Activated CD4-positive, CD25-positive, alpha-beta regulatory T cell treated with anti-CD3 and anti-CD28 coated beads, Interleukin-2, amount 50 U/mL, for 72 hours (primary cell): ENCODE data around the gene GDF9.
"Not testable (repeated sequence)": the region's sequence is repeated elsewhere in the genome, so short reads cannot be mapped to it uniquely, and the experiment has no call there.

Experiments
- DNase-seq: peaks from one replicate; pipeline ENCODE4 v3.0.0; 2021

The GDF9 gene

DNA sequence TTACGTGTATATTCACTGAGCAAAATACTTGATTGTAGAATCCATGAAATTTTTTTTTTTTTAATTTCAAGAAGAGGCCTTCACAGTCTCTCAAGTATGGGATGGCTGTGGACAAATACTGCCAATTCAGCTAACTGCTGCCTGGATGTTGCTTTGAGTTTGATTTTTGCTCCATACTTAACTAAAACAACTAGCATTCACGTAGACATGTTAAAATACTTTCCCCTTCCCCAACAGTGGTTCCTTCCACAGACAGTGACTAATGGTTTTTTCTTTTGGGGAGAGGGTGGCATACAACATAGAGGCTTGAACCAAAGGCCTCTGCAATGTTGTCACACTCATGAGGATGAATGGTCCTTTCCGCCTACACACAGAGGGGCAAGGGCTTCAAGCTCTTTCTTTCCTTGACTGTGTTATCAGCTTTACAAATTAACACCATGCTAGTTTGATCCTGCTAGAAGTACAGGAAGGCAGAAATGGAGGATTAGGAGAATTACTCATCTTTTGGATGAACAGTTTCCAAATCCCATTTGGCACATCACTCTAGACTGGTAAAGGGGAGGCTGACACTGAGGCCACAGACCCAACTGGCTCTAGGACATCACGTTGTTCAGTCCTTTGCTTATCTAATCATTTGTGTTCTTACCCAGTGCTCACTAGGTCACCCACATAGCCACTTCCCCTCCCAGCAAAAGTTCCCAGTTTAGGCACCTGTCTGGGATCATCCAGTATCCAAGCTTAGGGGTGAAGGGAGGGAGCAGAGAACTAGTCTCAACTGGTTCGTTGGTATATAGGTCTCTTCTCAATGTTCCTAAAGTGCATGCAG, 5.4 kb upstream of the GDF9 start:
- DNase-seq: no peak

DNA sequence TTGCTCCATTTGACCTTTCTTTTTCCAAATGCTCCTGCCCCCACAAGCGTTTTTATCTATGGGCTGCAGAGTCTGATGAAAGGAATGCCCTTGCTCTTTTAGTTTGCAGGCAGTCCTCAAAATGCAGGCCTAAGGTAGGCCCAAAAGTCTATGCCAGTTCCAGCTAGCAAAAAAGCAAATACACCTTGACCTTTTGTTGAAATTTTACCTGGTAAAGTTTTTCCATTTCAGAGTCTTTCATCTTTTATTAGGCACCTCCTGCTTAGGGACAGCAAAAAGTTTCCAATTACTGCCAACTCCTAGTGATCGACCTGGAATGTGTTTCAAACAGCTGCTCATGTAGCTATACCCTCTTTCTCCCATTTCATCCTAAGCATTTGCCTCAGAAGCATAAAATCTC, 4.5 kb upstream of the GDF9 start:
- no peak for DNase-seq

DNA sequence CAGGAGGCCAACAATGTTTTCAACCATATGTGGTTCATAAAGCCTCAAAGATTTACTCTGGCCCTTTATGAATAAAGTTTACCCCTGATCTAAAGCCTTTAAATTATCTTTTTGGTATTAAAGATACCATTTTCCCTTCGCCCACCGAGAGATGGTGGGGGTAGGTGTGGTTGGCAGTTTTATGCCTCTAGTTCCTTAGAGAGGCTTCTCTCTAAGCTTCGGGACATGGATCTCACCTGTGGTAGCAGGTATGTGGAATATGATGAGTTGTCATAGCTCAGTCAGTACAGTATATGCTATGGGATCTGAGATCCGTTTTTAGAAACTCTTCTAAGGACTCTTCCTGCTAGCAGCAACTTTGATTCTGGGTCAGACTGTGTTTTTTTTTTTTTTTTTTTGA, 2.5 kb upstream of the GDF9 start:
- DNase-seq: no peak

GRCh38 chr5:132867046-132867451, 780 bp upstream of the GDF9 start:
- no peak for DNase-seq

DNA sequence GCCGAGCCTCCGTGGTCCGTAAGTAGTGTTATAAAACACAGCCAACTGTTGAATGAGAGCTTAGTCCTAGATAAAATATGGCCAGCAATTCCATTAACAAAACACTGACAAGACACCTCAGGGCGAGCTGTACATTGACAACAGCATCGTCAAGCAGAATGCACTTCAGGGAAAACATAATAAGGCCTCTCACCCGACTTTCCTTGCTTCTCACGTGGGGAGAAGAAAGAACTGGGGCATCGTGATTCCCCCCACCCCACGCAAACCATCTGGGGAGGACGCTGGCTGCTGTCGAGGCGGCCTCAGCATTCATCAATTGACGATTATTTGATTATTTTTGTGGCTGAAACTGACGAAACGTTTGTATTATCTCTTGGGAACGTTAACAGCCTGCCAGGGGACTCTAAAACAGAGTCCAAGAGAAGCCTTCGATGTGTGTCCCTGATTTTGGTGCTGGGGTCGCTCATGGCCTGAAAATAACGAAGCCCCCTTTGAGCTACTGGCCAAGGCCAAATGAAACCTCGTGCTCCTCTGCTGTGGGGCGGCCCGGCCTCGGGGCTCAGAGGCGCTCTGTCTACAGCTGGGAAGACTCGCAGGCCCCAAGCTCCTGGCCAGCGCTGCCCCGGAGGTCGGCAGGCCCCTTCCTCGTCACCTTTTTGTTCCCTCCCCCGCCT, 464 bp downstream of the GDF9 start:
- DNase-seq: no peak

DNA sequence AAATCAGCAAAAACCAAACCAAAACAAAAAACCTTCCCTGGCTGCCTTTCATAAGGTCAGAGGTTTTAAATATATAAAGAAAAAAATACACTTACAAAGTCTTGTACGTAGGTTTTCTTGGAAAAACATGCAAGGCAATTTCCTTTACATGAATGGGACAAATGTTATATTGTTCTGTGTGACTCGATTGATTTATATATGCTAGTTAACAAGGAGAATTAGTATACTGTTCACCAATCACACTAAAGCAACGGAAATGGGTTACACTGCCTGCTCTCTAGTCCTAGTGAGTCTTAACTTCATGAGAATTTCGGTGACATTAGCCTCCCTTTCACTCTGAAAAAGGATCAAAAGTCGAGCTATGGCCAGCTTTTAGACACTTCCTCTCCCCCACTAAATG, 5.5 kb downstream of the GDF9 start:
- DNase-seq: no peak

GRCh38 chr5:132859889-132860437, 6.3 kb downstream of the GDF9 start:
- no peak for DNase-seq

GRCh38 chr5:132856011-132856410, 10.3 kb downstream of the GDF9 start:
- no peak for DNase-seq

DNA sequence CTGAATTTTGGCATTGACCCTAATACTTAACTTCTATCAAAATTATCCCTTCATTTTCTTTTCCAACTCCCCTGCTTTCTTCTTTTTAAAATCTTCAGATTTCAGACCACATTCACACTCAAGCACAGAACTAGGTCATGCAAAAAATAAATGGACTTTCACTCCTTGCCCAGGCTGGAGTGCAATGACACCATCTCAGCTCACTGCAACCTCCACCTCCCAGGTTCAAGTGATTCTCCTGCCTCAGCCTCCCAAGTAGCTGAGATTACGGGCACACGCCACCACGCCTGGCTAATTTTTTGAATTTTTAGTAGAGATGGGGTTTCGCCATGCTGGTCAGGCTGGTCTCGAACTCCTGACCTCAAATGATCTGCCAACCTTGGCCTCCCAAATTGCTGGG, 11.3 kb downstream of the GDF9 start:
- not testable (repeated sequence) for DNase-seq

DNA sequence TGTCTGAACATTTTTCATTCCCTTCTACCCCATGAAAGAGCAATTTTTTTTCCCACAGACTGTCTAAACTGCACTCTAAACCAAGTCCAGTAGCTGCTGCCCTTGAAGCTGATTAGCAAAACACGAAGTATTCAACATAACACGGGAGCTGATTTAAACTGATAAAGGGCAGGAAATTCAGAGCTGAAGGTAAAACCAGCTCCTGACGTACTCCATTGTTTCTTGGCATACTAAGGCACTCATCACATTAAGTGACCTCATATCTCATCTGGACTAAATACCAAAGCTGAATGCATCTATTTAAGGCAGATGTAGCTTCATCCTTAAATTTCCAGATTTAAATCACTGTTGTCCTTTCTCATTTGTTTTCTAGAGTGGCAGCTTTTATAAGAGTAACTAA, 12.0 kb downstream of the GDF9 start:
- DNase-seq: no peak

DNA sequence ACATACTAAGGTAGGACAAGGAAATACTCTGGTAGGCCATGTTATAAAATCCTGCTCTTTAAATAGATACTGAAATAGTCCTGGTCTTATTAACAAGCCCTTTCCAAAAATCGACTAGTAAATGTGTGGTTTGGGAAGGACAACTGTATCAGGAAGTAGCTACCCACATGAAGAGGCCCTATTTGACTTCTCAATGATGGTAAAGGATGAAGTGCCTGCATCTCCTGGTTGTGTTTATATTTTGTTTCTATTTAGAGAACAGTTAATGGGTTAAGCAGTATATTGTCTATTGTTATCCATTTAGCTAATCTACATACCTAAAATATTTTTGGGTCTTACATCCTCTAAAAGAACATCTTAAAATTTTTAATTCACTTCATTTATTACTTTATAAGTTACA, 12.5 kb downstream of the GDF9 start:
- no peak for DNase-seq

DNA sequence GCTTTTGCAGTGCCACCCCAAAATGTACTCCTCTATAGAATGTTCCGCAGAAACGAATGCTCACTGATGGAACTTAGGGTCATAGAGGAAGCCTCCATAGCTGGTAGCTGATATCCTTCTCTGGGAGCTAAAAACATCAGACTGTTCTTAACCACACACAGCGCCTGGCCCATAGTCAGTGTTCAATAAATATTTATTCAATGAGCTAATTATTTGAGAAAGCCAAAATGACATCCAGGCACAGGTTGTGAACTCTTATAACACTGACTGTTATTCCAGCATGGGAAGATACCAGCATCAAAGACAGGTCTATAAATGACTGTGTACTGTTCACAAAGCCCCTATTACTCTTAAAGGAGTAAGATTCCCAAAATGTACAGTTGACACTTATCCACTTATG, 12.9 kb downstream of the GDF9 start:
- DNase-seq: no peak

- no peak for DNase-seq
These were observed 16.2 kb downstream of the GDF9 start for GRCh38 chr5:132850066-132850465.

GRCh38 chr5:132849347-132849746, 16.9 kb downstream of the GDF9 start:
- no peak for DNase-seq

DNA sequence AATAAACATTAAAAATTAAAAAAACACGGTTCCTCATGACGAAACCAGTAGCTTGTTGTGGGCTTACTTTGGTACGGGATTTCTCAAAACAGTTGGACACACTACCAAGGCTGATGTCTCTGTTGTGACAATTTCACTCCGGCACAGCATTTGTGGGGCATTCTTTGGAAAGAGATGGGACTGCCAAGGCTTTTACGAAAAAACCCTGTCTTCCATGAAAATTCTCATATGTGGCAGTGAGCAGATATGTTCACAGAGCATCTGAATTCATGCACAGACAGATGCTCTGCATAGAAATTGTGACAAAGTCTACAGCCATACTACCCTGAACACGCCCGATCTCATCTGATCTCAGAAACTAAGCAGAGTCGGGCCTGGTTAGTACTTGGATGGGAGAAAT, 18.0 kb downstream of the GDF9 start:
- no peak for DNase-seq

- no peak for DNase-seq
These were observed 25.0 kb downstream of the GDF9 start for GRCh38 chr5:132841305-132841704.

DNA sequence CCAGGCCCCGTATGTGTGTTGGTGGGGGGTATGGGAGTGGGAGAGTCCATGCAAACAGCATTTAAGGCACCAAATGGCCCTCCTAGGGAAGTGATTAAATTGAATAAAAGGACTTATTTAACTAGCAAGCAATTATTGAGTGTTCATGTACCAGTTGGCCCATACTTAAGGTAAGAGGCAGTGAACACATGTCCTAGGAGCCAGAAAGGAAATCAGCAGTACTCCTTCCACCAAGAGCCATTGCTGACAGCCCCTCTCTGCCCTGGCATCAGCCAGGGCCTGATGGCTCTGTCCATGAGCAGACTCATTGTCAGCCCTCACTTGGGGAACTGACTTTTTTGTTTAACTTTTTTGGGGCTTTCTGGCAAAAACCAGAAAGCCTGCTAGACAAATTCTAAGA, 25.4 kb downstream of the GDF9 start:
- DNase-seq: no peak

DNA sequence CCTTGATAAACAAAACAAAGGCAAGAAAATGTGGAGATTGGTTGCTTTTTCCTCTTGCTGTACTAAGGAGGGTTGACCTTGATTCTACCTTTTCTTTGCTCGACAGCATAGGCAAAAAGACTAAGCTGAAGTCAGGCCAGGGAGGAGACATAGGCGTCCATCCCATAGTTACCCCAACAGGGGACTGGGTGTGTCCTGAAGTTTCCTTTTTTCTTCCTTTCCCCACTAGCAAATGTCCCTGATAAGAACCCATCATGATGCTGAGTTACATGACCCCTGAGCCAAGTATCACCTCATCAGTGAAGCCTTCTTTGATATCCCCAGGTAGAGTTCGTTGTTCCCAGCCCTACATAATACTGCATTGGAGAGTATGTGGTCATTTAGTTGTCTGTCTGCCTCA, 26.0 kb downstream of the GDF9 start:
- DNase-seq: no peak

DNA sequence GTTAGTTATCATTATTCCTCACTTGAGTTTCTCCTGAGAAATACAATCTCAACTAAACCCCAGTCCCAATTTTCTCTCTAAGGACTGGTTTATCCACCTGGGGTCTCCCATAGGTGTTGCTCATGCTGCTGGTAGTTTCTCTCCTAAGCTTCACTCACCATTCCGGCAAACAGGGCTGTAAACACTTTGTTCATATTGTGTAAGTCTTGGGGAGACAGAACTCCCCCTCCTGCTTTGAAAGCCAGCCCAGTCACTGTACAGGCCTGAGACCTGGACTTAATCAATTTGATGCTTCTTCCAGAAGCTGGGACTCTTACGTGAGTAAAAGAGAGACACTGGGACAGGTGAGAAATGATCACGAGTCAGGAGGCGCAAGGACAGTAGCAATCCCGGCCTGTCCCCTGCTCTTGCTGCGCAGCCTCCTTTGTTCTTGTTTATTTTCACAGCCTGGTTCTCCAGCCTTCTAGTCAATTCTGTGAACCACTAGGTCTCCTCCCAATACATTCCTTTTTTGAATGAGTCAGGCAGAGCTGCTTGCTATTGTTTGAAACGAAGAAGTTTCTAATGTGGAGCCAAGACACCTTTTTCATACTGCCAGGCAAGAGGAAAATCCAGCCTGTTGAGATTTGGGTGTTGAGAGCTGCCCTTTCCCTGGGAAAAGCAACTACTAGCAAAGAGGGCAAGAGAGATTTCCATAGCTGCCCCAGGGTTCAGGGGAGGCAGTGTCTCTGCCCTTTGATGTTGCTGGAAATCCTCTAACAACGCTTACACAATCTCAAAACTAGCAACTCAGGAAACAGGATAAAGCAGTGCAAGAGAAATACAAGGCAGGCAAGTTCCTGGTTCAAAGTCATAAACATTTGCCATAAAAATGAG, 26.6 kb downstream of the GDF9 start:
- no peak for DNase-seq

- no peak for DNase-seq
These were observed 27.6 kb downstream of the GDF9 start for GRCh38 chr5:132838516-132839282.

DNA sequence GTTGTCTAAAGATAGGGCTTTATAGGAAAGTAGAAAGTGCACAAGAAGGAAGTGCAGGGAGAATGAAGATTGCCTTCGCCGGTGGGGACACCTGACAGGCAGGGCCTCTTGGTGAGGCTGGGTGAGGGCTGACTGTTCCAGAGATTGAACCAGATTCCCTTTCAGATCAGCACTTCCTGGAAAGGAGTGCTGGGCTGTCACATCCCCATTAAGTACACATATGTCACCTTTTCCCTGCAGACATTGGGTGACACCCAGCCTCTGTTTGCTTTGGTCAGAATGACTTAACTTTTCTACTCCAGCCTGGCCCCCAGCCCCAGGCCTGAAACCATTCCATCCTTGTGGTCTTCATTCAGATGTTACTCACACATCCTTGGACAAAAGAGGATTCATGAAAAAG, 28.4 kb downstream of the GDF9 start:
- no peak for DNase-seq

- no peak for DNase-seq
These were observed 29.4 kb downstream of the GDF9 start for GRCh38 chr5:132836852-132837251.

DNA sequence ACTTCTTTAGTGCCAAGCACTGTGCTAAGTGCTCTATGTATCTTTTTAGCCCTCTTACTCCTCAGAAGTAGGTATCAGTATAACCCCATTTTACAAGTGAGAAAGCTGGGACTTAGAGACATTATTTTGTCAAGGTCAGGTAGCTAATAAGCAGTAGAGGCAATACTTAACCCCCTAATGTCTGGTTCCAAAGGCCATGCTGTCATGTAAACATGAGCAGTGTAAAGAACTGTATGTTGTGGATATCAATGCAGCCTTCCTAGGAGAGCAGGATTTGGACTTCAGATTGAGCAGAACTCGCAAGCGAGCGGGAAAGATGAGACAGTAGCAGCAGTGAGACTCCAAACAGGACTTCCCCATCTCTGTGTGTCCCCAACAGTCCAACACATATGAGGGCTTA, 32.2 kb downstream of the GDF9 start:
- no peak for DNase-seq
